Middle frontal gyrus (tissue), 1 donor: ENCODE data around the gene TDG.

Experiments used
- DNase-seq: peaks from one replicate; pipeline ENCODE4 v3.0.0-alpha.2; 2015; ENCODE audit warnings: low spot score; ENCODE audit errors: extremely low spot score

TDG gene

GRCh38 chr12:103965590-103966504, at the start of gene TDG:
TSS of gene TDG (plus strand) at chr12:103965872. CDS start at chr12:103966038, 166 bp downstream.
- peak; percentile 97 for DNase-seq

DNA sequence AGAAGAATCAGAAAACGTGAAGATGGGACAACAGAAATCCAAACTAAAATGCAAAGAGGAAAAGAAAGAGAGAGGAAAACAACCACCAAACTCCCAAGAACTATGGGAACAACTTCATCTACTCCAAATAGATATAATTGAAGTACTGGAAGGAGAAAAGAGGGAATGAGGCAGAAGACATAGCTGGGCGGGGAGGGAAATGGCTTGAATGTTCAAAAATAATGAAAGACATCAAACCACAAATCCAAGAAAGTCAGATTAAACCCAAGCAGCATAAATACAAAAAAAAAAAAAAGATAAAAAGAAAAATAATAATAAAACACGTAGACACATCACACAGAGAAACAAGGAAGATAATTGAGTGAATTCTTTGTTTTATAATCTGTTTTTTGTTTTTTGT, 47.8 kb upstream of the TDG start:
- DNase-seq: no peak

- DNase-seq: no peak
Measured at GRCh38 chr12:103924761-103925641, 40.7 kb upstream of the TDG start.

DNA sequence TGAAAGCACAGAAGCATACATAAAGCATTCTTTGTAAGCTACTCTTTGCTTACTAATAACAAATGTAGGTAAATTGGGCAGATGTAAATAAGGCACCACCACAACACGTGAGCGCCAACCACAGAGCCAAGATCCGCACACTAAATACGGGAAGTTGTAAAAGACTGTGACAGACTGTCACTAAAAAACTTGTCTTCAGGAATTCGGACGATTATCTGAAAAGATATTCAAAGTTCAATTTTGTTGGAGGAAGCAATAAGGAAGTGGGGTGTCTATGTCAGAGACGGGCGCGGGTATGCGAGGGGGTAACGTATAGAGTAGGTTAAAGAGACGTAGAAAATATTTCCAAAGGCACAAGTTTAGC, 37.0 kb upstream of the TDG start:
- no peak for DNase-seq

DNA sequence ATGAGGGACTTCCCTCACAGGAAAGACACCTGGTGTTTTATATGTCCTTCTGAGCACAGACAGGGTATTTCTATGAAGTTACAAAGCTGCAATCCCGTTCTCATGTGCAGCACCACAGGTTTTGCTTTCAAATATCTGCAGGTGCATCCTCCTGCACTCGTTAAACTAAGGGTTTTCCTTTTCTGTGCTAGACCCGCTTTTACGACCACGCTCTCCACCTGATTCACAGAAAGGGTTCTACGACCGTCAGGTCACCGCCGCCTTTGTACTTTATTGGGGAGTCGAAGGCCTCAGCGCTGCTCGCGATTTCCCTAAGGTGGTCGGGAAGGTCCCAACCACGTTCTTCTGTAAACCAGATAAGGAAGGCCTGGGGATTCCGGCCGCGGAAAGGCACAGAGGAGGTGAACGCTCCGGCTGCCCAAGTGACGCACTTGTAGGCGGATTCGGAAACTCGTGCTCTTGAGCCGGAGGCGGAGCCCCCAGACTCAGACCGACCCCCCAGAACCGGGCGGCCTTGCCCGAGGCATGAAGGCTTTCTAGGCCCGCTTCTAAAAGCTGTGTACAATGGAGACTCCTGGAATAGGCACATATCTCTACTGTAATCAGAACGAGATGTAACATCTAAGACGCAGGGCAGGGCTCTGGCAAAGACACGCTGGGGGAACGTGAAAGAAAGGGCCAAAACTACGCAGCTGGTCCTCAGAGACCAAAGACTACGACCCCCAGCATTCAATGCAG, 36.5 kb upstream of the TDG start:
- peak; percentile 83 for DNase-seq

DNA sequence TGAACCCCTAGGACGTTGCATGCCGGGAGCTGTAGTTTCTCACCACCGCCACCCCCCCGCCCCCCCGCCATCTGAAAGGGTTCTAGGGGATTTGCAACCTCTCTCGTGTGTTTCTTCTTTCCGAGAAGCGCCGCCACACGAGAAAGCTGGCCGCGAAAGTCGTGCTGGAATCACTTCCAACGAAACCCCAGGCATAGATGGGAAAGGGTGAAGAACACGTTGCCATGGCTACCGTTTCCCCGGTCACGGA, 36.0 kb upstream of the TDG start:
- no peak for DNase-seq

DNA sequence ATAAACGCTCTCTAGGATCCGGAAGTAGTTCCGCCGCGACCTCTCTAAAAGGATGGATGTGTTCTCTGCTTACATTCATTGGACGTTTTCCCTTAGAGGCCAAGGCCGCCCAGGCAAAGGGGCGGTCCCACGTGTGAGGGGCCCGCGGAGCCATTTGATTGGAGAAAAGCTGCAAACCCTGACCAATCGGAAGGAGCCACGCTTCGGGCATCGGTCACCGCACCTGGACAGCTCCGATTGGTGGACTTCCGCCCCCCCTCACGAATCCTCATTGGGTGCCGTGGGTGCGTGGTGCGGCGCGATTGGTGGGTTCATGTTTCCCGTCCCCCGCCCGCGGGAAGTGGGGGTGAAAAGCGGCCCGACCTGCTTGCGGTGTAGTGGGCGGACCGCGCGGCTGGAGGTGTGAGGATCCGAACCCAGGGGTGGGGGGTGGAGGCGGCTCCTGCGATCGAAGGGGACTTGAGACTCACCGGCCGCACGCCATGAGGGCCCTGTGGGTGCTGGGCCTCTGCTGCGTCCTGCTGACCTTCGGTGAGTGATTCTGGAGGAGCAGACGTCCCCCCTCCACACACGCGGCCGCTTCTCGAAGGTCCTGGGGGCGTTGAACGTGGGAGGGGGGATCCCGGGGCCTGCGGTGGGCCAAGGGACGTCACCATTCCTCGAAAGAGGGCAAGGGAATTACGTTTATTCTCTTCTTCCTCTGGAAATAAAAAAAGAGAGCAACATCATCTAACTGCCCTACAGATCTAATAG, 35.5 kb upstream of the TDG start, which contains the start of gene HSP90B1:
Gene HSP90B1, plus strand, starts transcription at position 377 of the 753 bp plus-strand sequence. Its CDS starts 106 bp downstream, at position 483.
- peak; percentile 100 for DNase-seq

- DNase-seq: no peak
Measured at GRCh38 chr12:103930787-103931735, 34.6 kb upstream of the TDG start.

DNA sequence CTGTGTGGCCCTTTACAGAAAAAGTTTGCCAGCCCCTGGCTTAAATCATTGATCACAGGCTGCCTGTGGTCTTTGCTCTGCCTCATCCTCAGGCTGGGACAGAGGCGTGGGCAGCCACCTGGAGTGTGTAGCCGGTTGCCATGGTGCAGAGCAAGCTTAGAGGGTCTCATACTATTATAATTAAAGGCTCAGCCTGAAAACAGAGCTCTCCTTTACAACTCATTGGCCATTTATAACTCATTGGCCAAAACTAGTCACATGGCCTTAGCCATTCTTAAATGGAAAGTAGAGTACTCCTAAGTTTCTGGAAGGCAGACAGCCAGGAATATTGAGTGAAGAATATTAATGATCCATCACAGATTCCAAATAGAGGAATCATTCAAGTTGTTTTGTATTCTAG, 32.4 kb upstream of the TDG start:
- DNase-seq: no peak

GRCh38 chr12:103936679-103937078, 29.0 kb upstream of the TDG start:
- no peak for DNase-seq

- no peak for DNase-seq
Measured at GRCh38 chr12:103944964-103945363, 20.7 kb upstream of the TDG start.

GRCh38 chr12:103947871-103948555, 17.7 kb upstream of the TDG start:
- DNase-seq: no peak

- no peak for DNase-seq
Measured at GRCh38 chr12:103948746-103949406, 16.8 kb upstream of the TDG start.

DNA sequence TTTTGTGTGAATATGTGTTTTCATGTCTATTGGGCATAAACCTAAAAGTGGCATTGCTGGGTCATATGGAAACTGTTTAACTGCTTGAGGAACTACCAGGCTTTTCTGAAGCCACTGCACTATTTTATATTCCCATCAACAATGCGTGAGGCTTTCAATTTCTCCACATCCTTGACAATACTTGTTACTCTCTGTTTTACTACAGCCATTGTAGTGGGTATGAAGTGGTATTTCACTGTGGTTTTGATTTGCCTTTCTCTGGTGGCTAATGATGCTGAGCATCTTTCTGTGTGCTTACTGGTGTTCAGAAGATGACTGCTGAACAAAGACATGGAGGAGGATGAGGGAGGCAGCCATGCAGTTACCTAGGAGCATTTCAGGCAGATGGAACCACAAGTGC, 13.2 kb upstream of the TDG start:
- DNase-seq: no peak

DNA sequence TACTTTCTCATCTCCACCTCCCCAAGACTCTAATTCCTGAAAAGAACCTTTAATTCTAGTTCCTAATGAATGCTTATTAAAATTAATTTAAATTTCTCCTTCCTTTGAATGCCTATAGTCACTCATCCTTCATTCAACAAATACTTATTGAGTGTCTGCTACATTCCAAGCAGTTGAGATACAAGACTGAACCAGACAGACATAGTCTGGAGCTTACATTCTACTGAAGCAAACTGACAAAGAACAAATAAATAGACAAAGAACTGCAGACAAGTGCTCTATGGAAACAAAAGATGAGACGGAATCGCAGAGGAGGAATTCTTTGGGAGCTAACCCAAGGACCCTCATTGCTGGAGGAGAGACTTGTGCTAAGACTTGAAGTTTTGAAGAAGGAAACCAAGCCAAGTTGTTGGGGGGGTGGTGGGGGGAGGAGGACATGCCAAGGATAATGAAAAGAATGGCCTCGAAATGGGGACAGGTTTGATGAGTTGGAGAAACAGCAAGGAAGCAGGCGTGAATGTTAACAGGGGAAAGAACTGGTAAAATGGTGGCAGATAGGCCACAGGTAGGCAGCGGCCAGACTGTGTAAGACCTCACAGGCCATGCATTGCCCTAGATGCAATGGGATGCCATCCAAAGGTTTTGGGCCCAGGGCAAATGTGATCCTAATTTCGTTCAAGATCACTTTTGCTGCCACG, 9.7 kb upstream of the TDG start:
- DNase-seq: no peak

- DNase-seq: no peak
Measured at GRCh38 chr12:103956509-103957027, 9.1 kb upstream of the TDG start.

DNA sequence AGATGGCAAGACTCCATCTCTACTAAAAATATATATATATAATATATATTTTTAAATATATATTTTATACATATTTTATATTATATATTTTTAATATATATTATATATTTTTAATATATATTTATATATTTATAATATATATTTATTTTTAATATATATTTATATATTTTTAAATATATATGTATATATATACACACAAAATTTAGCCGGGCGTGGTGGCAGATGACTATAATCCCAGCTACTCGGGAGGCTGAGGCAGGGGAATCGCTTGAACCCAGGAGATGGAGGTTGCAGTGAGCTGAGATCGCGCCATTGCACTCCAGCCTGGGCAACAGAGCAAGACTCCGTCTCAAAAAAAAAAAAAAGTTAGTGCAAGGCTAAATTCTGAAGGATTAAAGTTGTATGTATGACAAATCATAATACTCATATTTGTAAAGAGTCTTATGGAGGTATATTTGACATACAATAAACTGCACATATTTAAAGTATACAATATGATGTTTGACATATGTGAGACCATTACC, 7.7 kb upstream of the TDG start:
- no peak for DNase-seq

GRCh38 chr12:103958621-103959020, 7.1 kb upstream of the TDG start:
- no peak for DNase-seq
